Stimulated activated naive B cell treated with anti-CD40 and anti-IgM and Interleukin-4, amounts not matched to agents 10 μg/mL and 1 μg/mL and 100 μg/mL, for 72 hours (primary cell): ENCODE results near the gene HDHD3.
"Not testable (repeated sequence)": the region's sequence is repeated elsewhere in the genome, so short reads cannot be mapped to it uniquely, and the experiment has no call there.

Source experiments
- ATAC-seq, 2 donors: fragments of 150-1000 bp; cut with Tn5 transposase; replicated peaks; 2 replicates each; pipeline ENCODE4 v1.10.0; 2021; ENCODE audit warnings: moderate library complexity in 1 of 2
- DNase-seq: peaks from one replicate; pipeline ENCODE4 v3.0.0; 2021
- H3K27ac Mint-ChIP-seq: one replicate; pipeline ENCODE4 v1.8.0; 2022; ENCODE audit warnings: mild to moderate bottlenecking, mixed read lengths
- H3K27me3 Mint-ChIP-seq, 2 donors: one replicate each; pipeline ENCODE4 v1.8.0; 2022; ENCODE audit warnings: mixed read lengths in 2 of 2
- H3K36me3 Mint-ChIP-seq, 2 donors: one replicate each; pipeline ENCODE4 v1.8.0; 2022; ENCODE audit warnings: mixed read lengths in 2 of 2, mild to moderate bottlenecking in 1 of 2
- H3K4me1 Mint-ChIP-seq, 2 donors: one replicate each; pipeline ENCODE4 v1.8.0; 2022; ENCODE audit warnings: mixed read lengths in 2 of 2, mild to moderate bottlenecking in 1 of 2
- H3K4me3 Mint-ChIP-seq, 2 donors: one replicate each; pipeline ENCODE4 v1.8.0; 2022; ENCODE audit warnings: mild to moderate bottlenecking in 2 of 2, mixed read lengths in 2 of 2, moderate library complexity in 1 of 2
- H3K9me3 Mint-ChIP-seq, 2 donors: one replicate each; pipeline ENCODE4 v1.8.0; 2022; ENCODE audit warnings: mixed read lengths in 2 of 2, mild to moderate bottlenecking in 1 of 2

HDHD3 gene

DNA sequence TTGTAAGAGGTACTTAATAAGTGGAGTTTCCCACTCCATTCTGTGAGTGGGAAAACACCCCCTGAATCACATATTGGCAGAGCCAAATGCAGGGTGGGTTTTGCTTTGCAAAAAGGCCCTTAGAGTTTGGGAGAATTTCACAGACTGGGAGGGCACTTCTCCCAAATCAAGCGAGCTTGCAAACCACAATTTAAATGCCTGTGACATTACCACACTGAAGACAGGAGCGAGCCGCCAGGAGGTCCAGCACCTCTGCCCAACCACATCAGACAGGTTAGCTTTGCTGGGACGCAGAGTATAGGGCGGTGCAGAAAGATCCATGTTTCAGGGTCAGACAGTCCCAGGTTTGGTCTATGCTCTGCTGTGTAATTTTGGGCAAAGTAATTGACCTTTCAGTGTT is 22.0 kb upstream of the HDHD3 start:
- no peak overlapping the region for H3K4me3 Mint-ChIP-seq
- H3K27ac Mint-ChIP-seq, result no peak overlapping the region
- H3K36me3 Mint-ChIP-seq, result peaks cover 8 to 11% of the 10 kb centered on the region in 2 donors
- ATAC-seq (no peak), DNase-seq (no peak)
- H3K27me3 Mint-ChIP-seq, result no peaks in the 10 kb centered on the region
- peaks cover 19 to 38% of the 10 kb centered on the region in 2 donors for H3K4me1 Mint-ChIP-seq
- no peaks in the 10 kb centered on the region for H3K9me3 Mint-ChIP-seq

DNA sequence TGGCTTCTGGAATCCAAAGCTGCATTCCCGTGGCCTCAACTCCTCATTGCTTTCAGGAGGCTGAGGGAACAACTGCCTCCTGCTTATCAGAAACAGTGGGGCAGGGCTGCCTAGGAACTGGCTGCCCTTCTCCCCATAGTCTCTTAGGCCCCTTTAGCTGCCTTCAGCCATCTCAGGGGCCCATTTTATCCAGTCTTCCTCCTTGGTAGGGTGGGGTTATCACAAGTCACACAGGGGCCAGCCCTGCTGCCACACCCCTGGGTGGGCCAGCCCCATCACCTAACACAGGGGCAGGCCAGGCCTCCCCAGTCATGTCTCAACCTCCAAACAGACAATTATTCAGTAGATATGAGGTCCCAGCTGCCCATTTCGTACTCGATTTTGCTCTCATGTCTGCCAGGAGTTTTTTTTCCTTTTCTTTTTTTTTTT is 20.4 kb upstream of the HDHD3 start:
- DNase-seq, result no peak
- Mint-ChIP-seq H3K36me3 (peaks cover 11 to 12% of the 10 kb centered on the region in 2 donors), H3K27ac (no peak overlapping the region), H3K4me1 (peaks cover 19 to 33% of the 10 kb centered on the region in 2 donors), H3K9me3 (no peaks in the 10 kb centered on the region), H3K4me3 (no peak overlapping the region), H3K27me3 (no peaks in the 10 kb centered on the region)
- ATAC-seq, result no peak

DNA sequence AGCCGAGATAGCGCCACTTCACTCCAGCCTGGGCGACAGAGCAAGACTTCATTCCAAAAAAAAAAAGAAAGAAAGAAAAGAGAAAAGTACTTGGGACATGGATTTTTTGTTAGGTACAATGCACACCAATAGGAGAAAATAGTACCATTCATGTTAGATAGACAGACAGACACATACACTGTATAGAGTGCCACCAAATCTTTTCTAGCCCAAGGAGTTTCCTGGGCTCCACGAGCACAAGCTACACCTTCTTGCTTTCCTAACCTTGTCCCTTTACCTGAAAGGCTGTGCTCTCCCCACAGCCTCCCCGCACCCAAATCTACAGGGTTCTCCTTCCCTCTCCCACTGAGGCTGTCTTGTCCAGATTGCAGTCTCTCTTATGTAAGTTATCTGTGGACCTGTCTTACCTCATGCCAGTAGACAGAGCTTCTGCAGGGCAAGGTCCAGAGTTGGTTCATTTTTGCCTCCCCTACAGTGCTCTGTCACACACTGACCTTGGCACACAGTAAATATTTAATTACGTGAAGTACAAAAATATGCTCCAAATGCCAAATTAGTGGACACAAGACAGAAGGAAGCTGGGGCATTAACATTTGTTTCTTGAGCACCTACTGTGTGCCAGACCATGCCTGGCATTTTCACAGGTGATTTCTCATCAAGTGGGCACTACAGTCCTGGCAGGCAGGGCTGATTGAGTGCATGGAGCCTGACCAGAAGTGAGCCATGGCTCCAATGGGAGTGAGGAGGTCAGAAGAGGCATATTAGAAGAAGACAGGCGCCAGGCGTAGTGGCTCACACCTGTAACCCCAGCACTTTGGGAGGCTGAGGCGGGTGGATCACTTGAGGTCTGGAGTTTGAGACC is 18.4 kb upstream of the HDHD3 start:
- Mint-ChIP-seq H3K9me3 (no peaks in the 10 kb centered on the region), H3K36me3 (peaks cover 21 to 27% of the 10 kb centered on the region in 2 donors), H3K4me3 (no peak overlapping the region), H3K4me1 (peaks cover 13 to 24% of the 10 kb centered on the region in 2 donors), H3K27ac (no peak overlapping the region), H3K27me3 (no peaks in the 10 kb centered on the region)
- DNase-seq (no peak), ATAC-seq (no peak)

DNA sequence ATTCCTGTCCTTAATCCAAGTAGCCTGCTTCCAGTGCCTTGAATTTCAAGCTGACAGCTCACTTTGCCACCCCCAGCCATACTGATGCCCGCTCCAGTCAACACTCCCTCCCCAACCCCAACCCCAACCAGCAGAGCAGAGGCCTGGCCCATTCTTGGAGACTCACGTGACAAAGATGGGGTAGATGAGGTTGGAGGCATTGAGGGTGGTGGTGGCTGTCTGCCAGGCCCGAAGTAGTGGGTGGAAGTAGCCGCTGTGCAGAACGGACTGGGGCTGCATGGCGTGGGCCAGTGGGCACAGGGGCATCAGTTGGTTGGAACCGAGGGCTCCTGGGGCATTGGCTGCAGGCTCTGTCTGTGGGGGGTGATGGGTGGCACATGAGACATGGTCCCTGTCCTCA is 16.5 kb upstream of the HDHD3 start:
- ATAC-seq (no peak), DNase-seq (no peak)
- Mint-ChIP-seq H3K27ac (no peak overlapping the region), H3K27me3 (no peaks in the 10 kb centered on the region), H3K36me3 (peaks cover 26 to 40% of the 10 kb centered on the region in 2 donors), H3K9me3 (no peaks in the 10 kb centered on the region), H3K4me1 (peaks cover 3 to 9% of the 10 kb centered on the region in 2 donors), H3K4me3 (no peak overlapping the region)

DNA sequence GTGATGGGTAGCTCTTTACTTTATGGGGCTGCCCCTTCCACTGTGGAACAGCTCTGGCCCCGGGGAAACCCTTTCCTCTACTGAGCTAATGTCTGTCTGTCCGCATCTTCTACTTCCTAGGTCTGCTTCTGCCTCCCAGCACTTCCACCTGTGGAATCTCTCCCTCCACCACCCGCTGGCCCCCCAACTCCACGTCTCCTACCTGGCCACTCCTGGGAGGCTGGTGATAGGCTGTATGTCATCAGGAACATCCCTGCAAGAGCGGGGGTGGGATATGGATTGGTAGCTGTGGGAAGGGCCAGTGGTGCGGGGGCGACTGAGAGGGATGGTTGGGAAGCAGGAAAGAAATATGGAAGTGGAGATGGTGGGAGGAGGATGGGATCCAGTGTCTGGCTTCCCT is 15.1 kb upstream of the HDHD3 start:
- ATAC-seq (no peak), DNase-seq (no peak)
- Mint-ChIP-seq H3K9me3 (no peaks in the 10 kb centered on the region), H3K27ac (no peak overlapping the region), H3K27me3 (no peaks in the 10 kb centered on the region), H3K4me3 (no peak overlapping the region), H3K4me1 (peaks cover 3 to 6% of the 10 kb centered on the region in 2 donors), H3K36me3 (peaks cover 33 to 54% of the 10 kb centered on the region in 2 donors)

DNA sequence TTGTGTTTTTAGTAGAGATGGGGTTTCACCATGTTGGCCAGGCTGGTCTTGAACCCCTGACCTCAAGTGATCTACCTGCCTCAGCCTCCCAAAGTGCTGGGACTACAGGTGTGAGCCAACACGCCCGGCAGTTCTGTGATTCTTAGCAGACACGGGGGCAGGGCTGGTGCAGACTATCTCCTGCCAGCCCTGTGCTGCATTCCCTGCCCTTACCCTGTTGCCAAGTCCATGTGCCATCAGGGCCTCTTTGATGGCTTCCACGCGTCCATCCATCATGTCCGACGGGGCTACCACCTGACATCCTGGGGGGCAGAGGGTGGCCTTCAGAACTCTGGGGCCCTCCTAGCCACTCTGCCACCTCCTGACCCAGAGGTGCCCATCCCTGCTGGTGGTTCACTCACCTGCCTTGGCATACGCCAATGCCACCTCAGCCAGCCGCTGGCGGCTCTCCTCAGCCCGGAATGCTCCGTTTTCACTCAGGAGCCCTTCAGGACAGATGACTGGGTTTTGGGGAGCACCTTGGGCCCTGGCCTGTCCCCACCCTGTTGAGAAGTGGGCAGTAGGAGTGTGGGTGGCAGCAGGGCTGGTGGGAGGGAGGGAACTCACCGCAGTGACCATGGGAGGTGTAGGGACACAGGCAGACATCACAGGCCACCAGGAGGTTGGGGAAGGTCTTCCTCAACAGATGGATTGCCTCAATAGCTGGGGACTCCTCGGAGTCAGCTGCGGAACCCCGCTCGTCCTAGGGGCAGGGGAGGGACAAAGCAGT is 13.6 kb upstream of the HDHD3 start:
- no peaks in the 10 kb centered on the region for H3K4me1 Mint-ChIP-seq
- H3K4me3 Mint-ChIP-seq, result no peak overlapping the region
- DNase-seq, result no peak
- no peaks in the 10 kb centered on the region for H3K27me3 Mint-ChIP-seq
- H3K9me3 Mint-ChIP-seq, result no peaks in the 10 kb centered on the region
- H3K27ac Mint-ChIP-seq, result no peak overlapping the region
- peaks cover 38 to 56% of the 10 kb centered on the region in 2 donors for H3K36me3 Mint-ChIP-seq
- ATAC-seq, result no peak

DNA sequence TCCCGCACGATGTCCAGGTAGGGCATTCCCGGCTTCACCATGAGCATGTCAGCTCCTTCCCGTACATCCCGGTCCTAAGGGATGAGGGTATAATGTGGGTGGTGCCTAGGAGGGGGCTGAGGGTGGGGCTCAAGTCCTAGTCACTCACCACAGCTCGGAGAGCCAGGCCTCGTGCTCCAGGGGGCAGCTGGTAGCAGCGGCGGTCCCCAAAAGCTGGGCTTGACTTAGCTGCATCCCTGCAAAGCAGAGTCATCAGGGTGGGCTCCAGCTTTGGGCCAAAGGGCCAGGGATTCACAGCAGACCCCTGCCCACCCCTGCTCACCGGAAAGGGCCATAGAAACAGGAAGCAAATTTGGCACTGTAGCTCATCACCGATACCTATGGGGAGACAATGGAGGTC is 12.7 kb upstream of the HDHD3 start:
- DNase-seq (no peak), ATAC-seq (no peak)
- H3K36me3 Mint-ChIP-seq, result peaks cover 35 to 54% of the 10 kb centered on the region in 2 donors
- H3K27ac Mint-ChIP-seq, result no peak overlapping the region
- H3K4me3 Mint-ChIP-seq, result no peak overlapping the region
- no peaks in the 10 kb centered on the region for H3K9me3 Mint-ChIP-seq
- no peaks in the 10 kb centered on the region for H3K27me3 Mint-ChIP-seq
- no peaks in the 10 kb centered on the region for H3K4me1 Mint-ChIP-seq

DNA sequence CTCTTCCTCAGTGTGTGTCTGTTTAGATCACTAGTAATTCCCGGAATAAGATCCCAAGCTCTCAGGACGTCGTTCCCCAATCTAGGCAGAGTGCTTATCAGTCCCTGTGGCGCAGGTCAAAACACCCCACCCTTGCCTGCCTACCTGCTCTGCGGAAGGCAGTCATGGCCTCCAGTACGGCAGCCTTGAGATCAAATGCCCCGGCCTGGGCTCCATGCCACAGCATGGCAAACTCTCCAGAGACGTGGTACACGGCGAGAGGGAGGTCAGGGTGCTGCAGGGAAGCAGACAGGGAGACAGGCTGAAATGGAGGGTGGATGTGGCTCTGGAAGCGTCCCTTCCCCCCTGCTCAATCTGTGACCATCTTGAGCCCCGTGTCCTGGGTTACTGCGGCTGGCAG is 12.0 kb upstream of the HDHD3 start:
- Mint-ChIP-seq H3K9me3 (no peaks in the 10 kb centered on the region), H3K27me3 (no peaks in the 10 kb centered on the region)

DNA sequence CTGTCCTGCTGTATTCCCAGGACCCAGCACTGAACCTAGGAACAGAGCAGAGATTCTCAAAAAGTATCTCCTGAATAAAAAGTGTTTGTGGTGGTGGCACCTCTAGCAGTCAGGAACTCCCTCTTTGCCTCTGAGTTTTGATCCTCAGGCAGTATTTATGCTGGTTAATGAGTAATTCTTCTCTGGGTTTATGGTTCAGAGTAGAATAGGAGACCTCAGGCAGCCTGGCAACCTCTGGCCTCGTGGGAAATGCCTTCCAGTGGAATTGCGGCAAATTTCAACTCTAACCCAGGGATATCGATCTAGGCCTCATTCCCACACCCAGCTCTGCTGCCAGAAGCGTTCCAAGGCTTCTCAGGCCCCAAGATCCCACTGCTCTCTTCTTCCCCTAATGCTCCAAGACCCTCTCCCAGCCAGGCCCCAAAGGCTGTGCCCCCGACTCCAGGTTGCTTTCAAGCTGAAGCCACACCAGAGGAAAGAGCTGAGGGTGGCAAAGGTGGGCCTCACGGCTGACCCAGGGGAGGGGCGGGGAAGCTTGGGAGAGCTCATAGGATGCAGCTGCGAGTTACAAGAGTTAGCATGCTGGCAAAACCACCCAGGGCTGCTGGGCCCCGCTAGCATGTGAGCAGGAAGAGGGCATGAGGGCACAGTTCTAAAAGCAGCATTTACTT is 10.9 kb upstream of the HDHD3 start:
- ATAC-seq (no peak), DNase-seq (no peak)
- no peaks in the 10 kb centered on the region for H3K9me3 Mint-ChIP-seq
- H3K27me3 Mint-ChIP-seq, result no peaks in the 10 kb centered on the region
- H3K4me3 Mint-ChIP-seq, result no peak overlapping the region
- no peak overlapping the region for H3K27ac Mint-ChIP-seq
- H3K4me1 Mint-ChIP-seq, result no peaks in the 10 kb centered on the region
- peaks cover 32 to 54% of the 10 kb centered on the region in 2 donors for H3K36me3 Mint-ChIP-seq

More for the DNA sequence above, 12.0 kb upstream of the HDHD3 start:
- ATAC-seq (no peak), DNase-seq (no peak)
- H3K4me3 Mint-ChIP-seq, result no peak overlapping the region
- H3K4me1 Mint-ChIP-seq, result no peaks in the 10 kb centered on the region
- H3K27ac Mint-ChIP-seq, result no peak overlapping the region
- H3K36me3 Mint-ChIP-seq, result peaks cover 35 to 54% of the 10 kb centered on the region in 2 donors

DNA sequence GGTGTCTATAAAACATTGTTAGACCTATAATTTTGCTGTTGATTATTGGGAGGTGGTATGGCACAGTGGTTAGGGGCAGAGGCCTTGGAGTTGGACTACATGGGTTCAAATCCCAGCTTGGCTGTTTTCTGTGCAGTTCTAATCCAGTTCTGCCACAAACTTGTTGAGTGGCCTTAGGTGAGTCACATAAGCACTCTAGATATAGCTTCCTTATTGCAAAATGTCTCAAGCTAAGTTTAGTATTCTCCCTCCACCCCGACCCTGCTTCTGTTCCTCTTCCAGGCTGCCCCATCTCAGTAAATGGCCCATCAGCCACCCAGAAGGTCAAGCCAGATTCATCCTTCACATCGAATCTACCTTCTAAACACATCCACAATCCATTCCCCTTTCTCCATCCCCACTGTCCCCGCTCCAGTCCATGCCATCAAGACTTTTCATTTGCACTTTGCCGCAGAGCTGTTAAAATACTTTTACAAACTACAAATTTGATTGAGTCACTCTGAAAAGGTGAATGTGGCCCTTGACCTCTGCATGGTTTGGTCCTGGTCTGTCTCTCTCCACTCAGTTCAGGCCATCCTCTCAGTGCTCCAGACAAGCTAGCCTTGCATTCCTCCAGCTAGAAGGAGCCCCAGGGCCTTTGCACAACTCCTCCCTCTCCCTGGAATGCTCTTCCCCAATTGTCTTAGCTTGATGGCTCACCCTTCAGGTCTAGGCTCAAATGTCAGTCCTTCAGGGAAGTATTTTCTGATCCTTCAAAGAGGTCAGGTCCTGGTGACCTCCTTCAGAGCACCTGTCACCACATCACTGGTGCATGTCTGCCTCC is 10.0 kb upstream of the HDHD3 start:
- Mint-ChIP-seq H3K4me3 (no peak overlapping the region), H3K4me1 (no peaks in the 10 kb centered on the region), H3K27ac (no peak overlapping the region), H3K27me3 (no peaks in the 10 kb centered on the region), H3K36me3 (peaks cover 28 to 50% of the 10 kb centered on the region in 2 donors), H3K9me3 (no peaks in the 10 kb centered on the region)
- no peak for DNase-seq
- ATAC-seq, result no peak

DNA sequence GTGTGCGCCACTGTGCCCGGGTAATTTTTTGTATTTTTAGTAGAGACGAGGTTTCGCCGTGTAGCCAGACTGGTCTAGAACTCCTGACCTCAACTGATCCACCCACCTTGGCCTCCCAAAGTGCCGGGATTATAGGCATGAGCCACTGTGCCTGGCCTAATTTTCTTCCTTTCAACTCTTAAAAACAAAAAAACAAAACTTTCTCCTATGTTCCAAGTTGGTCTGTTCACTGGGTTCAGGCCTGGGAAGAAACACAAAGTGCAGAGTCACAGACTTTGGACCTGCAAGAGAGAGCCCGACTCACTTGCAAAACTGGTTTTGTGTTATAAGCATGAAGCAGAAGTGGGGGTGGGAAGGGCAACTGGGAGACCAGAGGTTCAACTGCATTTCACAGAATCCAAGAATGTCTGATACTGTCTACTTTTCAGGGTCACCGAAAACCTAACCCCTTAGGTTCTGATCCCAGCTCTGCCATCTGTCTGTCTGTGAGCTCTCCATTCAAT is 5.2 kb upstream of the HDHD3 start:
- Mint-ChIP-seq H3K27me3 (no peaks in the 10 kb centered on the region), H3K36me3 (peaks cover 11 to 12% of the 10 kb centered on the region in 2 donors), H3K4me1 (peaks cover 6 to 13% of the 10 kb centered on the region in 2 donors), H3K27ac (no peak overlapping the region), H3K9me3 (no peaks in the 10 kb centered on the region), H3K4me3 (no peak overlapping the region)
- no peak for ATAC-seq
- DNase-seq, result no peak

DNA sequence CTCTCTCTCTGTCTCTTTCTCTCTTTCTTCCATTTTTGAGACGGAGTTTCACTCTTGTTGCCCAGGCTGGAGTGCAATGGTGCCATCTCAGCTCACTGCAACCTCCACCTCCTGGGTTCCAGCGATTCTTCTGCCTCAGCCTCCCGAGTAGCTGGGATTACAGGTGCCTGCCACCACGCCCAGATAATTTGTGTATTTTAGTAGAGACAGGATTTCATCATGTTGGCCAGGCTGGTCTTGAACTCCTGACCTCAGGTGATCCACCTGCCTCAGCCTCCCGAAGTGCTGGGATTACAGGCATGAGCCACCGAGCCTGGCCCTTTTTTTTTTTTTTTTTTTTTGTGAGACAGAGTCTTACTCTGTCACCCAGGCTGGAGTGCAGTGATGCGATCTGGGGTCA is 4.7 kb upstream of the HDHD3 start:
- peak overlapping the region; percentile 84 for H3K27ac Mint-ChIP-seq

DNA sequence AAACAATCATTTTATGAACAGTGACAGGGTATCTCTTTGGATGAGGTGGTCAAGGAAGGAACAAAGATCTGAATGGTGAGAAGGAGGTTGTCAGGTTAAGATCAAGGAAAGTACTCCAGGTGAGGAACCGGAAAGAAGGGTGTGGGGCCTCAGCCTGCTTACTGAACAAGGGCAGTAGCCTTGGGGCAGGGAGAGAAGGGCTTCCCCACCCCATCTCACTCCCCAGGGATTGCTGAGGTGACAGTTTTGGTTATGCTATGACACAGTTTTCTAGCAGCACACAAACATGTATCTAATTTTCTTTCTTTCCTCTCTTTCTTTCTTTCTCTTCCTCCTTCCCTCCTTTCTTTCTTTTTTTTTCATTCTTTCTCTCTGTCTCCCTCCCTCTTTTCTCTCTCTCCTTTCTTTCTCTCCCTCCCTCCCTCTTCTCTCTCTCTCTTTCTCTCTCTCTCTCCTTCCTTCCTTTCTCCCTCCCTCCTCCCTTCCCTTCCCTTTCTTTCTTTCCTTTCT is 4.1 kb upstream of the HDHD3 start:
- Mint-ChIP-seq H3K4me3 (no peak overlapping the region), H3K9me3 (no peaks in the 10 kb centered on the region), H3K27me3 (no peaks in the 10 kb centered on the region), H3K36me3 (peaks cover 4 to 7% of the 10 kb centered on the region in 2 donors), H3K27ac (no peak overlapping the region), H3K4me1 (peaks cover 6 to 22% of the 10 kb centered on the region in 2 donors)
- DNase-seq, result peak; percentile 59
- peak; percentile 54 to 63 for ATAC-seq

More for the DNA sequence above, 4.7 kb upstream of the HDHD3 start:
- not testable (repeated sequence) for H3K36me3 Mint-ChIP-seq, H3K4me3 Mint-ChIP-seq, DNase-seq, H3K9me3 Mint-ChIP-seq, ATAC-seq, H3K27me3 Mint-ChIP-seq
- H3K4me1 Mint-ChIP-seq, result peaks cover 6 to 18% of the 10 kb centered on the region in 2 donors
